Choroid plexus epithelial cell (primary cell): ENCODE measurements around the gene PLA2G12B.

ENCODE experiments used
- DNase-seq: peaks from one replicate; pipeline ENCODE4 v3.0.0-alpha.2; 2010; ENCODE audit warnings: low read depth
- H3K4me3 ChIP-seq: 2 replicates; pipeline ENCODE4 v1.5.1; 2011; ENCODE audit warnings: low read depth, mild to moderate bottlenecking, control low read depth, low read length, moderate library complexity
- CTCF ChIP-seq: conservative IDR thresholded peaks from 2 replicates; pipeline ENCODE4 v1.5.1; 2011; ENCODE audit warnings: low read depth, mild to moderate bottlenecking, control low read depth, inconsistent platforms, low read length, moderate library complexity

Gene PLA2G12B

GRCh38 chr10:72952642-72953158 is 1.9 kb downstream of the PLA2G12B start:
- DNase-seq: no peak
- H3K4me3 ChIP-seq: no peak overlapping the region
- no peak for TF ChIP-seq CTCF

DNA sequence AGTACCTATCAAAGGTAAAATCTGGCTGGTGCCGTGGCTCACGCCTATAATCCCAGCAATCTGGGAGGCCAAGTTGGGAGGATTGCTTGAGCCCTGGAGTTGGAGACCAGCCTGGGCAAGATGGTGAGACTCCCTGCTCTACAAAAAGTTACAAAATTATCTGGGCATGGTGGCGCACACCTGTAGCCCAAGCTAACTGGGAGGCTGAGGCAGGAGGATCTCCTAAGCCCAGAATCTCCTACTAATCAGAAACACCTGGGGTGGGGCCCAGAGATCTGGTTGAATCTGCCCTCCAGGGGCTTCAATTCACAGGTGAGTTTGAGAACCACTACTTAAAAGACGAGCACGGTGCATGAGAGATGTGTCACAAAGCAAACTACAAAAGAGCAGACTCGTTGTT is 2.4 kb downstream of the PLA2G12B start:
- no peak for TF ChIP-seq CTCF
- DNase-seq: no peak
- H3K4me3 ChIP-seq: no peak overlapping the region

DNA sequence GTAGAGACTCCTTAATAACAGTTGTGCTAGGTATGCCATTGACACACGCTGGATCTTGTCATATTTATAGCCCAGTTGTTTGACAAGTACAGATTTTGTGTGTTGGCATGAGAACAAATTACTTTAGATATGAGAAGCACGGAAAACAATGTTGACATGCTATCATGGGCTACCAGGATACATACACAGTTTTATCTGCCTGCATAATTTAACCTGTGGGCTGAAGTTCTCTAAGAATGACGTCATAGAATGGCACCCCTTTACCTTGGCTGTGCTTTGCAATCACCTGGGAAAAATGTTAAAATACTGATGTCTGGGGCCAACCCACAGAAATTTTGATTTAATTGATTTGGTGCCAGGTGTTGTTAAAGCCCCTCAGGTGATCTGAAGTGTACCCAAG is 2.8 kb downstream of the PLA2G12B start:
- DNase-seq: no peak
- no peak for TF ChIP-seq CTCF
- H3K4me3 ChIP-seq: no peak overlapping the region

GRCh38 chr10:72948762-72949161 is 5.8 kb downstream of the PLA2G12B start:
- H3K4me3 ChIP-seq: no peak overlapping the region
- no peak for TF ChIP-seq CTCF
- no peak for DNase-seq

DNA sequence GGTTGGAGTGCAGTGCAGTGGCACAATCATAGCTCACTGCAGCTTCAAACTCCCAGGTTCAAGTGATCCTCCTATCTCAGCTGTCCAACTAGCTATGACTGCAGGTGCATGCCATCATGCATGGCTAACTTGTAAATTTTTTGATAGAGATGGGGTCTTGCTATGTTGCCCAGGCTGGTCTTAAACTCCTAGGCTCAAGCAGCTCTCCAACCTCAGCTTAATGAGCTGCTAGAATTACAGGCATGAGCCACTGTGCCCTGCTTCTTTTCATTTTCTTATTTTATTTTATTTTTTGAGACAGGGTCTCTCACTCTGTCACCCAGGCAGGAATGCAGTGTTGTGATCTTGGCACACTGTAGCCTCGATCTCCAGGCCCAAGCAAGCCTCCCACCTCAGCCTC is 7.6 kb downstream of the PLA2G12B start:
- no peak overlapping the region for H3K4me3 ChIP-seq
- DNase-seq: no peak
- no peak for TF ChIP-seq CTCF

GRCh38 chr10:72943498-72944234 is 10.9 kb downstream of the PLA2G12B start:
- no peak for TF ChIP-seq CTCF
- DNase-seq: no peak
- no peak overlapping the region for H3K4me3 ChIP-seq

GRCh38 chr10:72935361-72935760 is 19.2 kb downstream of the PLA2G12B start:
- no peak for DNase-seq
- H3K4me3 ChIP-seq: no peak overlapping the region
- no peak for TF ChIP-seq CTCF
